ENCODE measurements around the gene S100A14. TPM values are rescaled to one million over a fixed set of nuclear protein-coding genes. Genes with fewer than 3 reads are reported as not detected.

Gene S100A14
- total and polyA plus RNA-seq, 4 donors = 1.7 to 4.4 (median 3.3) TPM

DNA sequence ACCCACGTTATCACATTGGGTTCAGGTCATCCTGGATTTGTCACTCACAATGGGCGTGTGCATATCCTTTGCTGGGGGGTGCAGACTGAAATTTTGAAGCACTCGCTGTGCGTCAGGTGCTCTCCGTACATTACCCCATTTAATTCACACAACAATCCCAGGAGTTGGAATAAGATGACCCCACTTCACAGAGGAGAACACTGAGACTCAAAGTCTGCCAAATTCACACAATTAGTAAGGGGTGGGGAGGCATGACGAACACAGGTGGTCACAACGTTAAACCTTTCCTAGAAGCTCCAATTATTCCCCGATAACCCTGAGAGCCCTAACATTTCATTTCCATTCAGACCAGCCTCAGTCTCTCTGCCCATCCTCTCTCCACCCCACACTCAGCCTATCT, 46.7 kb downstream of the S100A14 start:
- H3K4me1 ChIP-seq (ENCODE audit: control insufficient read depth in 4 of 4, insufficient read depth in 4 of 4, low read length in 3 of 4) = peaks cover 0 to 10% (median 4%) of the 10 kb centered on the region in 4 donors

More for the DNA sequence above, 46.7 kb downstream of the S100A14 start:
- no peaks in the 10 kb centered on the region for H3K9me3 ChIP-seq (ENCODE audit: control insufficient read depth in 4 of 4, low read length in 3 of 4)
- DNase-seq (ENCODE audit: low spot score) = no peak
- no peaks in the 10 kb centered on the region for H3K27me3 ChIP-seq (ENCODE audit: control insufficient read depth in 4 of 4, insufficient read depth in 4 of 4, low read length in 3 of 4)
- H3K36me3 ChIP-seq (ENCODE audit: control insufficient read depth in 4 of 4, insufficient read depth in 3 of 4, low read depth in 1 of 4, low read length in 3 of 4) = no peaks in the 10 kb centered on the region
- H3K9ac ChIP-seq (ENCODE audit: low read depth in 1 of 2, low read length in 2 of 2) = no peak overlapping the region
- H3K4me3 ChIP-seq (ENCODE audit: low read depth in 1 of 3, low read length in 3 of 3) = no peak overlapping the region
- no peak overlapping the region for H3K27ac ChIP-seq (ENCODE audit: low read depth in 1 of 2, low read length in 2 of 2)
- TF ChIP-seq TAF1 (conservative IDR thresholded peaks at IDR 0.05) (no peak), REST (IDR thresholded peaks at IDR 0.05) (no peak), RAD21 (IDR thresholded peaks at IDR 0.05) (no peak), ZBTB33 (IDR thresholded peaks at IDR 0.05) (no peak), FOXA2 (IDR thresholded peaks at IDR 0.05) (no peak), HNF4G (IDR thresholded peaks at IDR 0.05) (no peak), RXRA (IDR thresholded peaks at IDR 0.05) (no peak), EGR1 (IDR thresholded peaks at IDR 0.05; ENCODE audit: low read depth in 2 of 2) (no peak), JUND (IDR thresholded peaks at IDR 0.05) (no peak), HNF4A (conservative IDR thresholded peaks at IDR 0.05) (no peak), FOXA1 (IDR thresholded peaks at IDR 0.05) (no peak), YY1 (IDR thresholded peaks at IDR 0.05) (no peak)
- TF ChIP-seq, protein P1, sequence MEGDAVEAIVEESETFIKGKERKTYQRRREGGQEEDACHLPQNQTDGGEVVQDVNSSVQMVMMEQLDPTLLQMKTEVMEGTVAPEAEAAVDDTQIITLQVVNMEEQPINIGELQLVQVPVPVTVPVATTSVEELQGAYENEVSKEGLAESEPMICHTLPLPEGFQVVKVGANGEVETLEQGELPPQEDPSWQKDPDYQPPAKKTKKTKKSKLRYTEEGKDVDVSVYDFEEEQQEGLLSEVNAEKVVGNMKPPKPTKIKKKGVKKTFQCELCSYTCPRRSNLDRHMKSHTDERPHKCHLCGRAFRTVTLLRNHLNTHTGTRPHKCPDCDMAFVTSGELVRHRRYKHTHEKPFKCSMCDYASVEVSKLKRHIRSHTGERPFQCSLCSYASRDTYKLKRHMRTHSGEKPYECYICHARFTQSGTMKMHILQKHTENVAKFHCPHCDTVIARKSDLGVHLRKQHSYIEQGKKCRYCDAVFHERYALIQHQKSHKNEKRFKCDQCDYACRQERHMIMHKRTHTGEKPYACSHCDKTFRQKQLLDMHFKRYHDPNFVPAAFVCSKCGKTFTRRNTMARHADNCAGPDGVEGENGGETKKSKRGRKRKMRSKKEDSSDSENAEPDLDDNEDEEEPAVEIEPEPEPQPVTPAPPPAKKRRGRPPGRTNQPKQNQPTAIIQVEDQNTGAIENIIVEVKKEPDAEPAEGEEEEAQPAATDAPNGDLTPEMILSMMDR (IDR thresholded peaks at IDR 0.05; ENCODE audit: low read depth, low read length, missing input control) = no peak
- TF ChIP-seq, protein P2, sequence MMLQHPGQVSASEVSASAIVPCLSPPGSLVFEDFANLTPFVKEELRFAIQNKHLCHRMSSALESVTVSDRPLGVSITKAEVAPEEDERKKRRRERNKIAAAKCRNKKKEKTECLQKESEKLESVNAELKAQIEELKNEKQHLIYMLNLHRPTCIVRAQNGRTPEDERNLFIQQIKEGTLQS (IDR thresholded peaks at IDR 0.05) = no peak
- TF ChIP-seq, protein P3, sequence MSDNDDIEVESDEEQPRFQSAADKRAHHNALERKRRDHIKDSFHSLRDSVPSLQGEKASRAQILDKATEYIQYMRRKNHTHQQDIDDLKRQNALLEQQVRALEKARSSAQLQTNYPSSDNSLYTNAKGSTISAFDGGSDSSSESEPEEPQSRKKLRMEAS (IDR thresholded peaks at IDR 0.05) = no peak
- 80% methylated on average over 8 of the region's 8 CpGs for WGBS
